ENCODE results near the gene TLL2. TPM values are rescaled to one million over a fixed set of nuclear protein-coding genes. Genes with fewer than 3 reads are reported as not detected.
A peak's percentile ranks its signal among the peaks of the same experiment; 100 is the strongest.

Gene TLL2
- polyA plus RNA-seq, 4 donors: 0.46 to 1.6 (median 0.54) TPM; not detected in 1

GRCh38 chr10:96488161-96488935, 25.4 kb downstream of the TLL2 start:
- H3K4me1 ChIP-seq (ENCODE audit: control insufficient read depth in 3 of 3, insufficient read depth in 2 of 3, low read depth in 1 of 3, low read length in 2 of 3): no peaks in the 10 kb centered on the region
- H3K9me3 ChIP-seq (ENCODE audit: control insufficient read depth in 2 of 2, insufficient read depth in 1 of 2, low read depth in 1 of 2, low read length in 1 of 2): no peaks in the 10 kb centered on the region
- WGBS, 3 donors: 83 to 87% (median 83%) methylated on average over 14 of the region's 14 CpGs
- no peak overlapping the region for H3K27ac ChIP-seq (ENCODE audit: low read depth in 1 of 3, low read length in 2 of 3)
- H3K4me3 ChIP-seq (ENCODE audit: low read depth in 1 of 3, low read length in 3 of 3): no peak overlapping the region
- DNase-seq (no peak), FAIRE-seq (no peak)
- no peaks in the 10 kb centered on the region for H3K36me3 ChIP-seq (ENCODE audit: control insufficient read depth in 3 of 3, insufficient read depth in 2 of 3, low read depth in 1 of 3, low read length in 3 of 3)
- peaks cover 0 to 4% (median 0%) of the 10 kb centered on the region in 3 donors for H3K27me3 ChIP-seq (ENCODE audit: control insufficient read depth in 3 of 3, insufficient read depth in 3 of 3, low read length in 3 of 3)

- no peaks in the 10 kb centered on the region for H3K4me1 ChIP-seq (ENCODE audit: control insufficient read depth in 3 of 3, insufficient read depth in 2 of 3, low read depth in 1 of 3, low read length in 2 of 3)
- WGBS, 3 donors: 68 to 73% (median 70%) methylated on average over 4 of the region's 4 CpGs
- no peak for DNase-seq
- no peaks in the 10 kb centered on the region for H3K9me3 ChIP-seq (ENCODE audit: control insufficient read depth in 2 of 2, insufficient read depth in 1 of 2, low read depth in 1 of 2, low read length in 1 of 2)
- no peak overlapping the region for H3K4me3 ChIP-seq (ENCODE audit: low read depth in 1 of 3, low read length in 3 of 3)
- no peaks in the 10 kb centered on the region for H3K36me3 ChIP-seq (ENCODE audit: control insufficient read depth in 3 of 3, insufficient read depth in 2 of 3, low read depth in 1 of 3, low read length in 3 of 3)
- H3K27me3 ChIP-seq (ENCODE audit: control insufficient read depth in 3 of 3, insufficient read depth in 3 of 3, low read length in 3 of 3): peaks cover 0 to 6% (median 5%) of the 10 kb centered on the region in 3 donors
- no peak for FAIRE-seq
- H3K27ac ChIP-seq (ENCODE audit: low read depth in 1 of 3, low read length in 2 of 3): no peak overlapping the region
These were observed 30.7 kb downstream of the TLL2 start for GRCh38 chr10:96482815-96483588.

- WGBS, 3 donors: 75 to 80% (median 78%) methylated on average over 9 of the region's 9 CpGs
- no peaks in the 10 kb centered on the region for H3K4me1 ChIP-seq (ENCODE audit: control insufficient read depth in 3 of 3, insufficient read depth in 2 of 3, low read depth in 1 of 3, low read length in 2 of 3)
- H3K27me3 ChIP-seq (ENCODE audit: control insufficient read depth in 3 of 3, insufficient read depth in 3 of 3, low read length in 3 of 3): peaks cover 0 to 21% (median 3%) of the 10 kb centered on the region in 3 donors
- H3K27ac ChIP-seq (ENCODE audit: low read depth in 1 of 3, low read length in 2 of 3): no peak overlapping the region
- no peaks in the 10 kb centered on the region for H3K9me3 ChIP-seq (ENCODE audit: control insufficient read depth in 2 of 2, insufficient read depth in 1 of 2, low read depth in 1 of 2, low read length in 1 of 2)
- H3K4me3 ChIP-seq (ENCODE audit: low read depth in 1 of 3, low read length in 3 of 3): no peak overlapping the region
- no peak for DNase-seq
- no peaks in the 10 kb centered on the region for H3K36me3 ChIP-seq (ENCODE audit: control insufficient read depth in 3 of 3, insufficient read depth in 2 of 3, low read depth in 1 of 3, low read length in 3 of 3)
- FAIRE-seq: no peak
These were observed 35.4 kb downstream of the TLL2 start for GRCh38 chr10:96478355-96478754.

GRCh38 chr10:96473866-96474265, 39.9 kb downstream of the TLL2 start:
- 81 to 86% (median 84%) methylated on average over 9 of the region's 9 CpGs for WGBS, 3 donors

GRCh38 chr10:96470116-96470743, 43.5 kb downstream of the TLL2 start:
- no peak for FAIRE-seq

More at GRCh38 chr10:96473866-96474265, 39.9 kb downstream of the TLL2 start:
- FAIRE-seq (no peak), DNase-seq (no peak)
- Histone ChIP-seq H3K9me3 (ENCODE audit: control insufficient read depth in 2 of 2, insufficient read depth in 1 of 2, low read depth in 1 of 2, low read length in 1 of 2) (no peaks in the 10 kb centered on the region), H3K27ac (ENCODE audit: low read depth in 1 of 3, low read length in 2 of 3) (no peak overlapping the region), H3K27me3 (ENCODE audit: control insufficient read depth in 3 of 3, insufficient read depth in 3 of 3, low read length in 3 of 3) (peaks cover 0 to 27% (median 3%) of the 10 kb centered on the region in 3 donors), H3K4me3 (ENCODE audit: low read depth in 1 of 3, low read length in 3 of 3) (no peak overlapping the region), H3K4me1 (ENCODE audit: control insufficient read depth in 3 of 3, insufficient read depth in 2 of 3, low read depth in 1 of 3, low read length in 2 of 3) (no peaks in the 10 kb centered on the region), H3K36me3 (ENCODE audit: control insufficient read depth in 3 of 3, insufficient read depth in 2 of 3, low read depth in 1 of 3, low read length in 3 of 3) (no peaks in the 10 kb centered on the region)

GRCh38 chr10:96468845-96469244, 44.9 kb downstream of the TLL2 start:
- Histone ChIP-seq H3K36me3 (ENCODE audit: control insufficient read depth in 3 of 3, insufficient read depth in 2 of 3, low read depth in 1 of 3, low read length in 3 of 3) (no peaks in the 10 kb centered on the region), H3K4me1 (ENCODE audit: control insufficient read depth in 3 of 3, insufficient read depth in 2 of 3, low read depth in 1 of 3, low read length in 2 of 3) (no peaks in the 10 kb centered on the region), H3K27ac (ENCODE audit: low read depth in 1 of 3, low read length in 2 of 3) (no peak overlapping the region), H3K9me3 (ENCODE audit: control insufficient read depth in 2 of 2, insufficient read depth in 1 of 2, low read depth in 1 of 2, low read length in 1 of 2) (no peaks in the 10 kb centered on the region), H3K27me3 (ENCODE audit: control insufficient read depth in 3 of 3, insufficient read depth in 3 of 3, low read length in 3 of 3) (peaks cover 0 to 20% (median 5%) of the 10 kb centered on the region in 3 donors), H3K4me3 (ENCODE audit: low read depth in 1 of 3, low read length in 3 of 3) (no peak overlapping the region)
- FAIRE-seq: no peak
- no peak for DNase-seq
- WGBS, 3 donors: 44 to 57% (median 50%) methylated on average over 5 of the region's 5 CpGs

More at GRCh38 chr10:96470116-96470743, 43.5 kb downstream of the TLL2 start:
- 15 to 20% (median 15%) methylated on average over 4 of the region's 4 CpGs for WGBS, 3 donors
- DNase-seq: peak; percentile 28 to 34
- no peak overlapping the region for H3K4me3 ChIP-seq (ENCODE audit: low read depth in 1 of 3, low read length in 3 of 3)
- no peaks in the 10 kb centered on the region for H3K36me3 ChIP-seq (ENCODE audit: control insufficient read depth in 3 of 3, insufficient read depth in 2 of 3, low read depth in 1 of 3, low read length in 3 of 3)
- no peaks in the 10 kb centered on the region for H3K9me3 ChIP-seq (ENCODE audit: control insufficient read depth in 2 of 2, insufficient read depth in 1 of 2, low read depth in 1 of 2, low read length in 1 of 2)
- H3K4me1 ChIP-seq (ENCODE audit: control insufficient read depth in 3 of 3, insufficient read depth in 2 of 3, low read depth in 1 of 3, low read length in 2 of 3): no peaks in the 10 kb centered on the region
- peaks cover 0 to 27% (median 5%) of the 10 kb centered on the region in 3 donors for H3K27me3 ChIP-seq (ENCODE audit: control insufficient read depth in 3 of 3, insufficient read depth in 3 of 3, low read length in 3 of 3)
- no peak overlapping the region for H3K27ac ChIP-seq (ENCODE audit: low read depth in 1 of 3, low read length in 2 of 3)

GRCh38 chr10:96465599-96465998, 48.1 kb downstream of the TLL2 start:
- Histone ChIP-seq H3K4me3 (ENCODE audit: low read depth in 1 of 3, low read length in 3 of 3) (no peak overlapping the region), H3K9me3 (ENCODE audit: control insufficient read depth in 2 of 2, insufficient read depth in 1 of 2, low read depth in 1 of 2, low read length in 1 of 2) (peaks cover 0 to 2% of the 10 kb centered on the region in 2 donors), H3K36me3 (ENCODE audit: control insufficient read depth in 3 of 3, insufficient read depth in 2 of 3, low read depth in 1 of 3, low read length in 3 of 3) (no peaks in the 10 kb centered on the region), H3K27me3 (ENCODE audit: control insufficient read depth in 3 of 3, insufficient read depth in 3 of 3, low read length in 3 of 3) (peaks cover 0 to 18% (median 5%) of the 10 kb centered on the region in 3 donors), H3K4me1 (ENCODE audit: control insufficient read depth in 3 of 3, insufficient read depth in 2 of 3, low read depth in 1 of 3, low read length in 2 of 3) (no peaks in the 10 kb centered on the region), H3K27ac (ENCODE audit: low read depth in 1 of 3, low read length in 2 of 3) (no peak overlapping the region)
- no peak for FAIRE-seq
- 81 to 86% (median 85%) methylated on average over 6 of the region's 6 CpGs for WGBS, 3 donors
- no peak for DNase-seq

GRCh38 chr10:96463562-96463961, 50.2 kb downstream of the TLL2 start:
- Histone ChIP-seq H3K36me3 (ENCODE audit: control insufficient read depth in 3 of 3, insufficient read depth in 2 of 3, low read depth in 1 of 3, low read length in 3 of 3) (no peaks in the 10 kb centered on the region), H3K27ac (ENCODE audit: low read depth in 1 of 3, low read length in 2 of 3) (no peak overlapping the region), H3K4me1 (ENCODE audit: control insufficient read depth in 3 of 3, insufficient read depth in 2 of 3, low read depth in 1 of 3, low read length in 2 of 3) (no peaks in the 10 kb centered on the region), H3K9me3 (ENCODE audit: control insufficient read depth in 2 of 2, insufficient read depth in 1 of 2, low read depth in 1 of 2, low read length in 1 of 2) (peaks cover 0 to 7% of the 10 kb centered on the region in 2 donors), H3K4me3 (ENCODE audit: low read depth in 1 of 3, low read length in 3 of 3) (no peak overlapping the region), H3K27me3 (ENCODE audit: control insufficient read depth in 3 of 3, insufficient read depth in 3 of 3, low read length in 3 of 3) (peaks cover 0 to 11% (median 5%) of the 10 kb centered on the region in 3 donors)
- DNase-seq: no peak
- FAIRE-seq: no peak
- WGBS, 3 donors: 80 to 88% (median 80%) methylated on average over 3 of the region's 3 CpGs
